PC-9 (cell line): ENCODE data around the gene C22orf39. TPM values are rescaled to one million over a fixed set of nuclear protein-coding genes. Genes with fewer than 3 reads are reported as not detected.

ENCODE experiments used
- BruUV-seq: library from RNA; stranded (reverse); fragments of 400-500 nt; replicated peaks from 2 replicates; lab custom pipeline; 2021; lab: Mats Ljungman, UMichigan
- CTCF ChIA-PET: fragments of 300-600 bp; sonication (Branson Sonifier 250); formaldehyde crosslinking; loops from one replicate; lab custom pipeline; 2022; ENCODE audit warnings: antibody characterized with exemption; lab: Charles Lee
- POLR2A ChIA-PET: fragments of 300-600 bp; sonication (Branson Sonifier 250); formaldehyde crosslinking; loops from one replicate; lab custom pipeline; 2022; ENCODE audit warnings: antibody characterized with exemption; ENCODE audit not compliant: unreplicated experiment; lab: Charles Lee
- DNase-seq, 2 experiments: peaks; one replicate each; pipeline versions ENCODE4 v3.0.0 to v3.0.0-alpha.2; 2015 to 2022; ENCODE audit warnings: mixed read lengths in 1 of 2
- H2AFZ ChIP-seq: fragments of 200-600 bp; sonication (generic); 2 replicates; pipeline ENCODE4 v1.8.1; 2017; ENCODE audit warnings: antibody characterized with exemption
- H3F3A ChIP-seq: fragments of 200-600 bp; sonication (generic); 2 replicates; pipeline ENCODE4 v1.8.1; 2017; ENCODE audit warnings: antibody characterized with exemption, mild to moderate bottlenecking, low read depth; ENCODE audit not compliant: insufficient read depth
- H3K27ac ChIP-seq: fragments of 200-600 bp; sonication (generic); 2 replicates; pipeline ENCODE4 v1.6.1; 2016; ENCODE audit warnings: mixed run types
- H3K27me3 ChIP-seq: fragments of 200-600 bp; sonication (generic); 2 replicates; pipeline ENCODE4 v1.6.1; 2016; ENCODE audit warnings: low read depth, mixed run types; ENCODE audit not compliant: insufficient read depth
- H3K36me3 ChIP-seq: fragments of 200-600 bp; sonication (generic); 2 replicates; pipeline ENCODE4 v1.6.1; 2016; ENCODE audit warnings: low read depth, mixed run types
- H3K4me1 ChIP-seq: fragments of 200-600 bp; sonication (generic); replicated peaks from 2 replicates; pipeline ENCODE4 v1.6.1; 2016; ENCODE audit warnings: mixed run types; ENCODE audit not compliant: insufficient read depth
- H3K4me2 ChIP-seq: fragments of 200-600 bp; sonication (generic); 2 replicates; pipeline ENCODE4 v1.6.1; 2017; ENCODE audit warnings: mixed run types
- H3K4me3 ChIP-seq: fragments of 200-600 bp; sonication (generic); 2 replicates; pipeline ENCODE4 v1.6.1; 2016; ENCODE audit warnings: mixed run types
- H3K79me2 ChIP-seq: fragments of 200-600 bp; sonication (generic); 2 replicates; pipeline ENCODE4 v1.6.1; 2017; ENCODE audit warnings: low read depth, mixed run types
- H3K9me2 ChIP-seq: fragments of 200-600 bp; sonication (generic); 2 replicates; pipeline ENCODE4 v1.8.1; 2017; ENCODE audit warnings: mild to moderate bottlenecking; ENCODE audit not compliant: insufficient read depth
- H3K9me3 ChIP-seq: fragments of 200-600 bp; sonication (generic); 2 replicates; pipeline ENCODE4 v1.8.1; 2016; ENCODE audit warnings: low read depth; ENCODE audit not compliant: insufficient read depth
- H4K20me1 ChIP-seq: fragments of 200-600 bp; sonication (generic); 2 replicates; pipeline ENCODE4 v1.8.1; 2017; ENCODE audit not compliant: insufficient read depth
- EZH2 ChIP-seq: fragments of 200-600 bp; sonication (generic); IDR thresholded peaks from 2 replicates; pipeline ENCODE4 v1.8.0; 2017; ENCODE audit warnings: antibody characterized with exemption, low read depth
- intact Hi-C: fragments of 100-400 bp; cut with micrococcal nuclease; formaldehyde crosslinking; loops from one replicate; pipeline ENCODE4 v1.10.0; 2022; ENCODE audit not compliant: unreplicated experiment
- total RNA-seq: library from RNA; stranded (reverse); gene quantifications from 2 replicates; pipeline ENCODE4 v1.2.3, GENCODE V29; 2021
- TF ChIP-seq, protein P1 (sequence below): fragments of 200-600 bp; sonication (generic); conservative IDR thresholded peaks from 2 replicates; pipeline ENCODE4 v1.6.1; 2017; ENCODE audit warnings: mixed run types, antibody characterized with exemption, mild to moderate bottlenecking, moderate library complexity

The C22orf39 gene
- total RNA-seq, 1 experiment from 2014 or later: 12.3 TPM

DNA sequence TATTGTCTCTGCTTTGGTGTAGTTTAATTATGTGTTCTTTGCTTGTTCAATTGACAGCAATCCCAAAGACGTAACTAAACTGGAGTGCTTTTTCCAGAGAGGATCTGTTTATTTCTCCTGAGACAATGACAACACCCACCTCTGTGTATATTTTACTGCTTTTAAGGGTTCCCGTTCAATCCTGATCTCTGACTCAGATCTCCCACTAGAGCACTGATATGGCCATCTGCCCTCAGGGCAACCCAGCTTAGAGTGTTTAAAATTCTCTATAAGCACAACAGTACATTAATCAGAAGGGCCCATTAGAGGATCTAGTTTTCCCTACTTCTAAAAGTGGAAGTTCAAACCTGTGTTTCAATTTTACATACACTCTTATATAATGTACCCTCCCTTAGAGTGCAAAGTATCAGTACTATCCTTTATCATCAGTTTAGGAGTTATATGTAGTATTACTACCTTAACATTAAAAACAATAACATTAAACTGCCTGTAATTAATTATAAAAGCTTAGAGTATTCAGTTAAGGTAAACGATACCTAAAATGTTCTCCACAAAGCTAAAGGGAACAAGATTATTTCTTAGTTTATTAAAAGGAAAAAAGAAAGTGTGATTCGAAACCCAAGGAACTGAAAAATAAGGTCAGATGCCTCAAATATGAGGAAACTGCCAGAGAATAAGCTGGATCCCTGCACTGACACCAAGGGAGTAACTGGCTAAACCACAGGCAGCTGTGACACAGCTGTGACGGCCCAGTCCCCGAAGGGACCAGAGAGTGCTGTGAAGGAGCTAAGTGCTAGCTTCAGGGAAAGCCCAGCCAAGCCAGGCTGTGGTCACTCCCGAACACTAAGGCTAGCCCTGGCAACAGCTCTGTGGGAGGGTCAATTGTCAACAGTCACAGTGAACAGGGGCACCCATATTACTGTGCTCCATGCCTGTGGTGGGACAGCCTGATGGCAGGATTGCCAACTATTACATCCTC lies 16.3 kb upstream of the C22orf39 start:
- H3K9me2 ChIP-seq: no peaks in the 10 kb centered on the region
- H3F3A ChIP-seq: no peaks in the 10 kb centered on the region; the same call in 1 of the 2 replicates
- no peaks in the 10 kb centered on the region for H3K79me2 ChIP-seq
- H3K4me1 ChIP-seq: no peaks in the 10 kb centered on the region
- no peak for TF ChIP-seq EZH2
- TF ChIP-seq, protein P1, sequence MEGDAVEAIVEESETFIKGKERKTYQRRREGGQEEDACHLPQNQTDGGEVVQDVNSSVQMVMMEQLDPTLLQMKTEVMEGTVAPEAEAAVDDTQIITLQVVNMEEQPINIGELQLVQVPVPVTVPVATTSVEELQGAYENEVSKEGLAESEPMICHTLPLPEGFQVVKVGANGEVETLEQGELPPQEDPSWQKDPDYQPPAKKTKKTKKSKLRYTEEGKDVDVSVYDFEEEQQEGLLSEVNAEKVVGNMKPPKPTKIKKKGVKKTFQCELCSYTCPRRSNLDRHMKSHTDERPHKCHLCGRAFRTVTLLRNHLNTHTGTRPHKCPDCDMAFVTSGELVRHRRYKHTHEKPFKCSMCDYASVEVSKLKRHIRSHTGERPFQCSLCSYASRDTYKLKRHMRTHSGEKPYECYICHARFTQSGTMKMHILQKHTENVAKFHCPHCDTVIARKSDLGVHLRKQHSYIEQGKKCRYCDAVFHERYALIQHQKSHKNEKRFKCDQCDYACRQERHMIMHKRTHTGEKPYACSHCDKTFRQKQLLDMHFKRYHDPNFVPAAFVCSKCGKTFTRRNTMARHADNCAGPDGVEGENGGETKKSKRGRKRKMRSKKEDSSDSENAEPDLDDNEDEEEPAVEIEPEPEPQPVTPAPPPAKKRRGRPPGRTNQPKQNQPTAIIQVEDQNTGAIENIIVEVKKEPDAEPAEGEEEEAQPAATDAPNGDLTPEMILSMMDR: no peak
- H3K9me3 ChIP-seq: no peaks in the 10 kb centered on the region
- H2AFZ ChIP-seq: no peak overlapping the region
- CTCF ChIA-PET: no interaction called here
- no peaks in the 10 kb centered on the region for H3K36me3 ChIP-seq
- H3K4me2 ChIP-seq: no peak overlapping the region
- no peaks in the 10 kb centered on the region for H4K20me1 ChIP-seq
- H3K27me3 ChIP-seq: no peaks in the 10 kb centered on the region
- no peak for DNase-seq
- no peak overlapping the region for H3K4me3 ChIP-seq
- H3K27ac ChIP-seq: no peak overlapping the region
- POLR2A ChIA-PET: no interaction called here
- intact Hi-C loops: no loop called here
- BruUV-seq: no TSS peak

DNA sequence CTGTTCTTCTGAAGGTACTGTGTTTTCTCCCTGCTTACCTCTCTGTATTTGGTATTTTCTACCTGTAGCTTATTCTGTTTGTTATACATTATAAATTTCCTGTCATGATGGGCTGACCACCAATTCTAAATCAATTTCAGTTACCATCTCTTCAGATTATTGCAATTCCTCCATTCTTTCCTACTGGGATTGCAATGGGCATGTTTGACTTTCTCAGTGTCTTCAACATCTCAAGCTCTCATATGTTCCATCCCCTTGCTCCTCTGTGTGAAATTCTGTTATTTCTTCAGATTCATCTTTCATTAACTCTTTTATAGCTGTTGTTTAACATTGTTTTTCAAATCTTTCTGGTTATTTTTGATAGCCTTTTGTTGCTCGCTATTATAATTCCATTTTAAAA lies 15.5 kb upstream of the C22orf39 start:
- no peak overlapping the region for H3K27ac ChIP-seq
- CTCF ChIA-PET: no interaction called here
- no peak for DNase-seq
- TF ChIP-seq EZH2: no peak
- TF ChIP-seq, protein P1: no peak
- H3K9me3 ChIP-seq: no peaks in the 10 kb centered on the region
- no peak overlapping the region for H3K4me3 ChIP-seq
- H3K4me1 ChIP-seq: no peaks in the 10 kb centered on the region
- H3K4me2 ChIP-seq: no peak overlapping the region
- intact Hi-C loops: no loop called here
- H4K20me1 ChIP-seq: no peaks in the 10 kb centered on the region
- H3K9me2 ChIP-seq: no peaks in the 10 kb centered on the region
- no peak overlapping the region for H2AFZ ChIP-seq
- H3K79me2 ChIP-seq: no peaks in the 10 kb centered on the region
- no TSS peak for BruUV-seq
- H3F3A ChIP-seq: no peaks in the 10 kb centered on the region; the same call in 1 of the 2 replicates
- H3K36me3 ChIP-seq: no peaks in the 10 kb centered on the region
- no peaks in the 10 kb centered on the region for H3K27me3 ChIP-seq
- POLR2A ChIA-PET: no interaction called here

- Histone ChIP-seq H3K27me3 (no peaks in the 10 kb centered on the region), H3K36me3 (no peaks in the 10 kb centered on the region), H3K4me1 (no peaks in the 10 kb centered on the region), H3K4me2 (no peak overlapping the region), H2AFZ (no peak overlapping the region), H3K9me2 (no peaks in the 10 kb centered on the region), H3K27ac (no peak overlapping the region), H3K9me3 (no peaks in the 10 kb centered on the region), H3F3A (no peaks in the 10 kb centered on the region; the same call in 1 of the 2 replicates), H3K4me3 (no peak overlapping the region), H3K79me2 (no peaks in the 10 kb centered on the region), H4K20me1 (no peaks in the 10 kb centered on the region)
- intact Hi-C loops: no loop called here
- no peak for DNase-seq
- no TSS peak for BruUV-seq
- ChIA-PET CTCF (no interaction called here), POLR2A (no interaction called here)
- no peak for TF ChIP-seq EZH2
- TF ChIP-seq, protein P1: no peak
These were observed 14.0 kb upstream of the C22orf39 start for GRCh38 chr22:19461506-19461905.
